Brain microvascular endothelial cell (primary cell): ENCODE measurements around the gene ACSS2.

ENCODE experiments used
- DNase-seq: peaks from one replicate; pipeline ENCODE4 v3.0.0-alpha.2; 2020
- H3K27ac ChIP-seq: fragments of 250-450 bp; sonication (Bioruptor Pico); 2 replicates; pipeline ENCODE4 v1.5.1; 2020; ENCODE audit warnings: mild to moderate bottlenecking, moderate library complexity
- H3K27me3 ChIP-seq: fragments of 250-450 bp; sonication (Bioruptor Pico); replicated peaks from 2 replicates; pipeline ENCODE4 v1.5.1; 2020; ENCODE audit warnings: mild to moderate bottlenecking
- H3K36me3 ChIP-seq: fragments of 250-450 bp; sonication (Bioruptor Pico); replicated peaks from 2 replicates; pipeline ENCODE4 v1.5.1; 2020; ENCODE audit warnings: mild to moderate bottlenecking
- H3K4me3 ChIP-seq: 2 replicates; pipeline ENCODE4 v1.5.1; 2011; ENCODE audit warnings: low read depth, mild to moderate bottlenecking, control low read depth, low read length, moderate library complexity
- in situ Hi-C: cut with HindIII; loops from 2 replicates; pipeline ENCODE4 v1.10.0; 2017; ENCODE audit warnings: low sequenced_read_pairs, low pct_ligation_motif_present
- TF ChIP-seq, protein P1 (sequence below): IDR thresholded peaks from 2 replicates; pipeline ENCODE4 v1.5.1; 2011; ENCODE audit warnings: low read depth, mild to moderate bottlenecking, moderate library complexity, low read length, control low read depth, inconsistent platforms; ENCODE audit errors: missing control alignments

Gene ACSS2

GRCh38 chr20:34884260-34884659 lies 7.8 kb downstream of the ACSS2 start:
- in situ Hi-C loops, result no loop called here
- no peak overlapping the region for H3K4me3 ChIP-seq
- H3K36me3 ChIP-seq, result peaks cover 8% of the 10 kb centered on the region
- TF ChIP-seq, protein P1, sequence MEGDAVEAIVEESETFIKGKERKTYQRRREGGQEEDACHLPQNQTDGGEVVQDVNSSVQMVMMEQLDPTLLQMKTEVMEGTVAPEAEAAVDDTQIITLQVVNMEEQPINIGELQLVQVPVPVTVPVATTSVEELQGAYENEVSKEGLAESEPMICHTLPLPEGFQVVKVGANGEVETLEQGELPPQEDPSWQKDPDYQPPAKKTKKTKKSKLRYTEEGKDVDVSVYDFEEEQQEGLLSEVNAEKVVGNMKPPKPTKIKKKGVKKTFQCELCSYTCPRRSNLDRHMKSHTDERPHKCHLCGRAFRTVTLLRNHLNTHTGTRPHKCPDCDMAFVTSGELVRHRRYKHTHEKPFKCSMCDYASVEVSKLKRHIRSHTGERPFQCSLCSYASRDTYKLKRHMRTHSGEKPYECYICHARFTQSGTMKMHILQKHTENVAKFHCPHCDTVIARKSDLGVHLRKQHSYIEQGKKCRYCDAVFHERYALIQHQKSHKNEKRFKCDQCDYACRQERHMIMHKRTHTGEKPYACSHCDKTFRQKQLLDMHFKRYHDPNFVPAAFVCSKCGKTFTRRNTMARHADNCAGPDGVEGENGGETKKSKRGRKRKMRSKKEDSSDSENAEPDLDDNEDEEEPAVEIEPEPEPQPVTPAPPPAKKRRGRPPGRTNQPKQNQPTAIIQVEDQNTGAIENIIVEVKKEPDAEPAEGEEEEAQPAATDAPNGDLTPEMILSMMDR, result no peak
- no peak for DNase-seq
- H3K27ac ChIP-seq, result no peak overlapping the region
- no peaks in the 10 kb centered on the region for H3K27me3 ChIP-seq

- no peaks in the 10 kb centered on the region for H3K27me3 ChIP-seq
- peaks cover 8% of the 10 kb centered on the region for H3K36me3 ChIP-seq
- in situ Hi-C loops, result no loop called here
- no peak overlapping the region for H3K27ac ChIP-seq
- no peak overlapping the region for H3K4me3 ChIP-seq
- no peak for DNase-seq
- TF ChIP-seq, protein P1, result no peak
These were observed 9.7 kb downstream of the ACSS2 start for GRCh38 chr20:34886122-34886521.

DNA sequence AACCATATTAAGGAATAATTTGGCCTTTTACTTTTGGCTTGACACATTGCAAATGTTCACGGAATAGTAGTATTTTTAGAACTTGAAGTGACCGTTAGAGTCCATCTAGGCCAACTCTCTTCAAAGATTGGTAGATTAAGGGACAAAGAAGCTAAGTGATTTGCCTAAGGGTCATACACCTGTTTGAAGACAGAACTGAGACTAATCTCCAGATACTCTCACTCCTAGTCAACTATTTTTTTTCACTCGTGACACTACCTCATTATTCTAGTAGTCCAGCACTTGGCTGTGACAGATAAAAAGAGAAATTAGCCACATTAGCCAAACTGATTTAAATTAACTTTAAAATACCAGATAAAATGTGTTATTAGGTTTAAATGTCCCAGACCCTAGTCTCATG lies 10.6 kb downstream of the ACSS2 start:
- Histone ChIP-seq H3K27ac (no peak overlapping the region), H3K4me3 (no peak overlapping the region), H3K36me3 (peaks cover 8% of the 10 kb centered on the region), H3K27me3 (no peaks in the 10 kb centered on the region)
- TF ChIP-seq, protein P1, result no peak
- DNase-seq, result no peak
- in situ Hi-C loops, result no loop called here

- Histone ChIP-seq H3K27me3 (no peaks in the 10 kb centered on the region), H3K4me3 (no peak overlapping the region), H3K36me3 (peaks cover 2% of the 10 kb centered on the region), H3K27ac (no peak overlapping the region)
- in situ Hi-C loops, result no loop called here
- TF ChIP-seq, protein P1, result no peak
- no peak for DNase-seq
These were observed 12.1 kb downstream of the ACSS2 start for GRCh38 chr20:34888468-34888867.

GRCh38 chr20:34891166-34892062 lies 15.0 kb downstream of the ACSS2 start:
- peak; percentile 40 for DNase-seq
- Histone ChIP-seq H3K27ac (no peak overlapping the region), H3K27me3 (no peaks in the 10 kb centered on the region), H3K36me3 (no peaks in the 10 kb centered on the region), H3K4me3 (no peak overlapping the region)
- in situ Hi-C loops, result no loop called here
- TF ChIP-seq, protein P1, result no peak

DNA sequence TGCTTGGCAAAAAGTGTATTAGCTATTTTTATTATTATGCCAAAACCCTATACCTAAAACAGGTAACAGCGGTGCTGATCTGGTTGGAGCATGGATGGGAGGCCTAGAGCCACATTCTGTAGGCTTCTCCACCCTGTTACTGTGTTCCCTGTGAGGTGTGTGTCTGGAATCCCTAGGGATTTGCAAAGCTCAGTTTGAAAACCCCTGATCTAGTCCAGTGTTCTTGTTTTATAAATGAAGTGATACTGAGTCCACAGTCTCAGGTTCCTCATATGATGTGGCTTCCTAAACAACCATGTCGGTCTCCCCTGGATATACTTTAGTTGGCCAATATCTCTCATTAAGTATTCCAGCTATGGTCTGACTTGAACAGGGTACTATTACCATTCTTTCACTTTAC lies 16.3 kb downstream of the ACSS2 start:
- TF ChIP-seq, protein P1, result no peak
- H3K27me3 ChIP-seq, result no peaks in the 10 kb centered on the region
- H3K36me3 ChIP-seq, result no peaks in the 10 kb centered on the region
- no peak overlapping the region for H3K27ac ChIP-seq
- DNase-seq, result no peak
- no peak overlapping the region for H3K4me3 ChIP-seq
- in situ Hi-C loops, result no loop called here
